ENCODE measurements around the gene FNDC8. TPM values are rescaled to one million over a fixed set of nuclear protein-coding genes. Genes with fewer than 3 reads are reported as not detected.

The FNDC8 gene
- total RNA-seq, 3 donors from 2014 or later (not counting 1 experiment from before 2014, with no cell fraction given), result not detected

DNA sequence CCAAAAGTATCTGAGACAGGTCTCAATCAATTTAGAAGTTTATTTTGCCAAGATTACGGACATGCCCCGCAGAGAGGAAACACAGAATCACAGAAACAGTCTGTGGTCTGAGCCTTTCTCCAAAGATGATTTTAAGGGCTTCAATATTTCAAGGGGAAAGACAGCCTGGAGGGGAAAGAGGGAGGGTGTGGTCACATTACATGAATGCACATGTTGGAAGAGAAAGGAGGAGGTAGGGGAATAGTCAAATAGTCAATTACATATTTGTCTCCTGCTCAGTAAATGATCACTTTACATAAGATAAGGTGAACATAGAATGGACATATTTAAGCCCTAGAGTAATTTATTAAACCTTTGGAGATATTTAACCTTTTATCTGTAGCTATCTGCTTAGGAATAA lies 38.5 kb downstream of the FNDC8 start:
- H3K9me3 Mint-ChIP-seq, result no peaks in the 10 kb centered on the region
- ATAC-seq (no peak), DNase-seq (no peak)
- TF ChIP-seq, protein P1, sequence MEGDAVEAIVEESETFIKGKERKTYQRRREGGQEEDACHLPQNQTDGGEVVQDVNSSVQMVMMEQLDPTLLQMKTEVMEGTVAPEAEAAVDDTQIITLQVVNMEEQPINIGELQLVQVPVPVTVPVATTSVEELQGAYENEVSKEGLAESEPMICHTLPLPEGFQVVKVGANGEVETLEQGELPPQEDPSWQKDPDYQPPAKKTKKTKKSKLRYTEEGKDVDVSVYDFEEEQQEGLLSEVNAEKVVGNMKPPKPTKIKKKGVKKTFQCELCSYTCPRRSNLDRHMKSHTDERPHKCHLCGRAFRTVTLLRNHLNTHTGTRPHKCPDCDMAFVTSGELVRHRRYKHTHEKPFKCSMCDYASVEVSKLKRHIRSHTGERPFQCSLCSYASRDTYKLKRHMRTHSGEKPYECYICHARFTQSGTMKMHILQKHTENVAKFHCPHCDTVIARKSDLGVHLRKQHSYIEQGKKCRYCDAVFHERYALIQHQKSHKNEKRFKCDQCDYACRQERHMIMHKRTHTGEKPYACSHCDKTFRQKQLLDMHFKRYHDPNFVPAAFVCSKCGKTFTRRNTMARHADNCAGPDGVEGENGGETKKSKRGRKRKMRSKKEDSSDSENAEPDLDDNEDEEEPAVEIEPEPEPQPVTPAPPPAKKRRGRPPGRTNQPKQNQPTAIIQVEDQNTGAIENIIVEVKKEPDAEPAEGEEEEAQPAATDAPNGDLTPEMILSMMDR (IDR thresholded peaks at IDR 0.05), result no peak
- Histone ChIP-seq H3K4me1 (ENCODE audit: control insufficient read depth, insufficient read depth, low read length) (peaks cover 36% of the 10 kb centered on the region), H3K36me3 (ENCODE audit: control insufficient read depth, insufficient read depth, low read length) (no peaks in the 10 kb centered on the region), H3K27ac (ENCODE audit: low read length) (peak overlapping the region; percentile 85), H3K27me3 (ENCODE audit: control insufficient read depth, insufficient read depth, low read length) (no peaks in the 10 kb centered on the region), H3K4me3 (ENCODE audit: low read length) (no peak overlapping the region), H3K9me3 (ENCODE audit: control insufficient read depth, insufficient read depth, low read length) (no peaks in the 10 kb centered on the region)
- WGBS (ENCODE audit: insufficient coverage), result 63% methylated on average over 2 of the region's 2 CpGs
- no peaks in the 10 kb centered on the region for H3K27me3 Mint-ChIP-seq (ENCODE audit: low read depth in 2 of 2)
- intact Hi-C loops (cut with micrococcal nuclease), result loop anchor here (5.0 kb wide), 2 partner anchors 272 to 287 kb away; partner anchors contain the start of genes SLFN12 and SLFN13
- peak overlapping the region; percentile 84 to 87 for H3K27ac Mint-ChIP-seq
- peak overlapping the region; percentile 79 for H3K4me3 Mint-ChIP-seq
- H3K4me1 Mint-ChIP-seq, result peaks cover 37 to 43% of the 10 kb centered on the region in 2 donors
- H3K36me3 Mint-ChIP-seq, result no peaks in the 10 kb centered on the region

DNA sequence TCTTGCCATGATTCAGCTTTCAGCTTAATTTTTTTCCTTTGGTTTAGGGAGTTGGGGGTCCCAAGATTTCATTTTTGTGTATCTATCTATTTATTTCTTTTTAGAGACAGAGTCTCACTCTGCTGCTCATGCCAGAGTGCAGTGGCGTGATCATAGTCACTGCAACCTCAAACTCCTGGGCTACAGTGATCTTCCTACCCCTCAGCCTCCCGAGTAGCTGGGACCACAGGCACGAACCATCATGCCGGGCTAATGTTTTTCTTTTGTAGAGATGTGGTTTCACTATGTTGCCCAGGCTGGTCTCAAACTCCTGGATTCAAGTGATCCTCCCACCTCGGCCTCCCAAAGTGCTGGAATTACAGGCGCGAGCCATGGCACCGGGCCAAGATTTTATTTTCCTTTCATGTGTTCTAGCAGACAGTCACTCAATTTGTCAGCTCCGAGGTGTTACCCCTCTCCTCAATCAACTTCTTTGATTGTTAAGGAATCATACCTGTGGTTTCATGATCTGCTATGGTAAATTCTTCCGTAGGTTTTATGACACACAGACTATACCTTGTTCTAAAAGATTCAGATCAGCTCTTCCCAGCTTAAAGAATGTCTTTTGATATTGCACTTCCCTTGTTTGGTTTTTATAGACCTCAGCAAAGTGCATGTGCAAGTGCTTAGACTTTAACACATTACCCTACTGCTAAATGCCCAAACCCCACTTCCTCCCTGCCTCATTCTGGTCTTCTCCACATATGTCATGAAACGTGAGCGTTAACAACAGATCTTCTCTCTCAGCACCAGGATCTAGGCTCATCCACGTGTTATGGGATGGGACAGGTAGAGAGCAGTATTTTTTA lies 39.2 kb downstream of the FNDC8 start:
- H3K4me1 Mint-ChIP-seq, result peaks cover 37 to 43% of the 10 kb centered on the region in 2 donors
- peak; percentile 69 to 80 (median 77) for ATAC-seq
- peak overlapping the region; percentile 84 to 87 for H3K27ac Mint-ChIP-seq
- intact Hi-C loops (cut with micrococcal nuclease), result loop anchor here (1.0 to 5.0 kb wide), 4 partner anchors 54 to 287 kb away; partner anchors contain the start of genes SLFN12 and SLFN13
- H3K4me3 ChIP-seq (ENCODE audit: low read length), result peak overlapping the region; percentile 14
- no peaks in the 10 kb centered on the region for H3K27me3 Mint-ChIP-seq (ENCODE audit: low read depth in 2 of 2)
- H3K36me3 ChIP-seq (ENCODE audit: control insufficient read depth, insufficient read depth, low read length), result no peaks in the 10 kb centered on the region
- H3K36me3 Mint-ChIP-seq, result no peaks in the 10 kb centered on the region
- TF ChIP-seq, protein P1 (IDR thresholded peaks at IDR 0.05), result no peak
- H3K27me3 ChIP-seq (ENCODE audit: control insufficient read depth, insufficient read depth, low read length), result no peaks in the 10 kb centered on the region
- peak overlapping the region; percentile 79 for H3K4me3 Mint-ChIP-seq
- DNase-seq, result peak; percentile 34 to 77
- peaks cover 40% of the 10 kb centered on the region for H3K4me1 ChIP-seq (ENCODE audit: control insufficient read depth, insufficient read depth, low read length)
- no peaks in the 10 kb centered on the region for H3K9me3 ChIP-seq (ENCODE audit: control insufficient read depth, insufficient read depth, low read length)
- 43% methylated on average over 11 of the region's 13 CpGs for WGBS (ENCODE audit: insufficient coverage)
- no peaks in the 10 kb centered on the region for H3K9me3 Mint-ChIP-seq
- peak overlapping the region; percentile 85 for H3K27ac ChIP-seq (ENCODE audit: low read length)

DNA sequence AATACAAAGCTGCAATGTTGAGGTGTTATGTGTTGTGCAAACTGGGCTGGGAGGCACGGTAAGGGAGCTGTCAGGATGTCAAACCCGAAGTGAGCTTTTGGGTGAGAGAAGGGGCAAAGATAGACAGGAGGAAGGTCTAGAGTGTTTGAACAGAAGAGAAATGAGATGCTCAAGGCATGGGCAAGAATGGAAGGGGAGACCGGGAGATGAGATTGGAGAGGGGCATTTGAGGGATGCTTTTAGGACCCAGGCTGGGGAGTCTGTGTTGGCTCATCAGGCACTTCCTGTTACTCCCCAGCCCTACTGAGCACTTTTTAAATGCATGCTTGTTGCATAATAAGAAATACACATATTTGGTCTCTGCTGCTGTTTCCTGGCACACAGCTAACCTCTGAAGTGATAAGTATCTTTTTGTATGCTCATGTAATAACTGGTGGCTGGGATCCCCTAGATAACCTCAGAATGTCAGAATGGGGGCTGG lies 39.9 kb downstream of the FNDC8 start:
- Mint-ChIP-seq H3K9me3 (no peaks in the 10 kb centered on the region), H3K27ac (peak overlapping the region; percentile 84 to 87), H3K27me3 (ENCODE audit: low read depth in 2 of 2) (no peaks in the 10 kb centered on the region), H3K36me3 (no peaks in the 10 kb centered on the region), H3K4me1 (peaks cover 37 to 43% of the 10 kb centered on the region in 2 donors), H3K4me3 (peak overlapping the region; percentile 79)
- Histone ChIP-seq H3K4me3 (ENCODE audit: low read length) (peak overlapping the region; percentile 14), H3K9me3 (ENCODE audit: control insufficient read depth, insufficient read depth, low read length) (no peaks in the 10 kb centered on the region), H3K27me3 (ENCODE audit: control insufficient read depth, insufficient read depth, low read length) (no peaks in the 10 kb centered on the region), H3K27ac (ENCODE audit: low read length) (peak overlapping the region; percentile 85), H3K4me1 (ENCODE audit: control insufficient read depth, insufficient read depth, low read length) (peaks cover 40% of the 10 kb centered on the region), H3K36me3 (ENCODE audit: control insufficient read depth, insufficient read depth, low read length) (no peaks in the 10 kb centered on the region)
- peak; percentile 37 to 74 for DNase-seq
- intact Hi-C loops (cut with micrococcal nuclease), result loop anchor here (1.0 to 5.0 kb wide), 4 partner anchors 53 to 286 kb away; partner anchors contain the start of genes SLFN12 and SLFN13
- TF ChIP-seq, protein P1 (IDR thresholded peaks at IDR 0.05), result no peak
- WGBS (ENCODE audit: insufficient coverage), result 31% methylated on average over 3 of the region's 3 CpGs
- ATAC-seq, result peak; percentile 69 to 81 (median 77)
